Stimulated activated naive CD8-positive, alpha-beta T cell treated with anti-CD3 and anti-CD28 coated beads, Interleukin-15, amount 100 ng/mL, for 72 hours (primary cell): ENCODE data around the gene MYO6.

ENCODE experiments used
- ATAC-seq: fragments of 150-1000 bp; cut with Tn5 transposase; 2 replicates; pipeline ENCODE4 v1.10.0; 2021; ENCODE audit warnings: mild to moderate bottlenecking, moderate library complexity
- DNase-seq, 2 donors: peaks; one replicate each; pipeline ENCODE4 v3.0.0; 2021 to 2022
- H3K27ac Mint-ChIP-seq, 2 donors: one replicate each; pipeline ENCODE4 v1.8.0; 2022; ENCODE audit warnings: mild to moderate bottlenecking in 2 of 2, mixed read lengths in 2 of 2, moderate library complexity in 2 of 2
- H3K27me3 Mint-ChIP-seq: one replicate; pipeline ENCODE4 v1.8.0; 2022; ENCODE audit warnings: mixed read lengths
- H3K4me1 Mint-ChIP-seq: one replicate; pipeline ENCODE4 v1.8.0; 2022; ENCODE audit warnings: mild to moderate bottlenecking, mixed read lengths
- H3K4me3 Mint-ChIP-seq, 2 donors: one replicate each; pipeline ENCODE4 v1.8.0; 2022; ENCODE audit warnings: mild to moderate bottlenecking in 2 of 2, mixed read lengths in 2 of 2, moderate library complexity in 1 of 2
- H3K9me3 Mint-ChIP-seq, 2 donors: one replicate each; pipeline ENCODE4 v1.8.0; 2022; ENCODE audit warnings: mixed read lengths in 2 of 2

Gene MYO6

GRCh38 chr6:75755704-75756103, 6.7 kb downstream of the MYO6 start:
- H3K4me1 Mint-ChIP-seq: no peaks in the 10 kb centered on the region
- DNase-seq (no peak), ATAC-seq (no peak)
- no peak overlapping the region for H3K27ac Mint-ChIP-seq
- H3K9me3 Mint-ChIP-seq: no peaks in the 10 kb centered on the region
- H3K4me3 Mint-ChIP-seq: no peak overlapping the region
- peaks cover 34% of the 10 kb centered on the region for H3K27me3 Mint-ChIP-seq

- H3K27ac Mint-ChIP-seq: no peak overlapping the region
- H3K4me1 Mint-ChIP-seq: no peaks in the 10 kb centered on the region
- no peak overlapping the region for H3K4me3 Mint-ChIP-seq
- ATAC-seq (no peak), DNase-seq (no peak)
- H3K9me3 Mint-ChIP-seq: no peaks in the 10 kb centered on the region
- peaks cover 38% of the 10 kb centered on the region for H3K27me3 Mint-ChIP-seq
These were observed 8.3 kb downstream of the MYO6 start for GRCh38 chr6:75757295-75757694.

- peaks cover 38% of the 10 kb centered on the region for H3K27me3 Mint-ChIP-seq
- H3K9me3 Mint-ChIP-seq: no peaks in the 10 kb centered on the region
- no peaks in the 10 kb centered on the region for H3K4me1 Mint-ChIP-seq
- DNase-seq (no peak), ATAC-seq (no peak)
- H3K27ac Mint-ChIP-seq: no peak overlapping the region
- H3K4me3 Mint-ChIP-seq: no peak overlapping the region
These were observed 9.0 kb downstream of the MYO6 start for GRCh38 chr6:75758061-75758460.

GRCh38 chr6:75759207-75759606, 10.2 kb downstream of the MYO6 start:
- ATAC-seq: no peak
- Mint-ChIP-seq H3K27me3 (peaks cover 43% of the 10 kb centered on the region), H3K4me3 (no peak overlapping the region), H3K27ac (no peak overlapping the region), H3K9me3 (no peaks in the 10 kb centered on the region), H3K4me1 (no peaks in the 10 kb centered on the region)
- no peak for DNase-seq

- ATAC-seq (no peak), DNase-seq (no peak)
- Mint-ChIP-seq H3K4me3 (no peak overlapping the region), H3K27me3 (peaks cover 47% of the 10 kb centered on the region), H3K4me1 (no peaks in the 10 kb centered on the region), H3K27ac (no peak overlapping the region), H3K9me3 (no peaks in the 10 kb centered on the region)
These were observed 11.3 kb downstream of the MYO6 start for GRCh38 chr6:75760320-75760719.

- H3K4me3 Mint-ChIP-seq: no peak overlapping the region
- H3K27ac Mint-ChIP-seq: no peak overlapping the region
- peaks cover 47% of the 10 kb centered on the region for H3K27me3 Mint-ChIP-seq
- no peak for DNase-seq
- H3K4me1 Mint-ChIP-seq: no peaks in the 10 kb centered on the region
- no peaks in the 10 kb centered on the region for H3K9me3 Mint-ChIP-seq
- ATAC-seq: no peak
These were observed 12.4 kb downstream of the MYO6 start for GRCh38 chr6:75761489-75761888.

GRCh38 chr6:75762063-75762462, 13.0 kb downstream of the MYO6 start:
- no peaks in the 10 kb centered on the region for H3K9me3 Mint-ChIP-seq
- no peak overlapping the region for H3K4me3 Mint-ChIP-seq
- no peak overlapping the region for H3K27ac Mint-ChIP-seq
- DNase-seq (no peak), ATAC-seq (no peak)
- H3K4me1 Mint-ChIP-seq: no peaks in the 10 kb centered on the region
- H3K27me3 Mint-ChIP-seq: peaks cover 47% of the 10 kb centered on the region

GRCh38 chr6:75766387-75766786, 17.3 kb downstream of the MYO6 start:
- Mint-ChIP-seq H3K9me3 (no peaks in the 10 kb centered on the region), H3K4me3 (no peak overlapping the region), H3K4me1 (no peaks in the 10 kb centered on the region), H3K27me3 (peaks cover 31% of the 10 kb centered on the region), H3K27ac (no peak overlapping the region)
- ATAC-seq (no peak), DNase-seq (no peak)

GRCh38 chr6:75770844-75771243, 21.8 kb downstream of the MYO6 start:
- Mint-ChIP-seq H3K27ac (no peak overlapping the region), H3K9me3 (no peaks in the 10 kb centered on the region), H3K4me3 (no peak overlapping the region), H3K4me1 (no peaks in the 10 kb centered on the region), H3K27me3 (peaks cover 17% of the 10 kb centered on the region)
- ATAC-seq: no peak
- no peak for DNase-seq

GRCh38 chr6:75775219-75775618, 26.2 kb downstream of the MYO6 start:
- DNase-seq: no peak
- Mint-ChIP-seq H3K27ac (no peak overlapping the region), H3K27me3 (peaks cover 2% of the 10 kb centered on the region), H3K9me3 (no peaks in the 10 kb centered on the region), H3K4me1 (no peaks in the 10 kb centered on the region), H3K4me3 (no peak overlapping the region)
- ATAC-seq: no peak

- no peaks in the 10 kb centered on the region for H3K9me3 Mint-ChIP-seq
- peak overlapping the region in 1 of 2 donors; percentile 36 for H3K27ac Mint-ChIP-seq
- no peak overlapping the region for H3K4me3 Mint-ChIP-seq
- no peaks in the 10 kb centered on the region for H3K4me1 Mint-ChIP-seq
- ATAC-seq (no peak), DNase-seq (no peak)
- H3K27me3 Mint-ChIP-seq: no peaks in the 10 kb centered on the region
These were observed 27.4 kb downstream of the MYO6 start for GRCh38 chr6:75776461-75776860.

- ATAC-seq (no peak), DNase-seq (no peak)
- Mint-ChIP-seq H3K4me1 (peaks cover 5% of the 10 kb centered on the region), H3K9me3 (no peaks in the 10 kb centered on the region), H3K4me3 (no peak overlapping the region), H3K27me3 (peaks cover 6% of the 10 kb centered on the region), H3K27ac (no peak overlapping the region)
These were observed 29.7 kb downstream of the MYO6 start for GRCh38 chr6:75778757-75779156.

GRCh38 chr6:75786152-75786551, 37.1 kb downstream of the MYO6 start:
- H3K4me1 Mint-ChIP-seq: peaks cover 5% of the 10 kb centered on the region
- no peak for ATAC-seq
- no peaks in the 10 kb centered on the region for H3K9me3 Mint-ChIP-seq
- H3K27ac Mint-ChIP-seq: no peak overlapping the region
- peaks cover 22% of the 10 kb centered on the region for H3K27me3 Mint-ChIP-seq
- H3K4me3 Mint-ChIP-seq: no peak overlapping the region
- DNase-seq: no peak

- no peak overlapping the region for H3K4me3 Mint-ChIP-seq
- DNase-seq: no peak
- no peak for ATAC-seq
- H3K27me3 Mint-ChIP-seq: peaks cover 15% of the 10 kb centered on the region
- no peak overlapping the region for H3K27ac Mint-ChIP-seq
- H3K4me1 Mint-ChIP-seq: no peaks in the 10 kb centered on the region
- H3K9me3 Mint-ChIP-seq: no peaks in the 10 kb centered on the region
These were observed 39.9 kb downstream of the MYO6 start for GRCh38 chr6:75788894-75789293.

GRCh38 chr6:75791881-75792280, 42.8 kb downstream of the MYO6 start:
- Mint-ChIP-seq H3K27me3 (peaks cover 13% of the 10 kb centered on the region), H3K4me3 (no peak overlapping the region), H3K27ac (no peak overlapping the region), H3K9me3 (no peaks in the 10 kb centered on the region), H3K4me1 (no peaks in the 10 kb centered on the region)
- DNase-seq (no peak), ATAC-seq (no peak)

- Mint-ChIP-seq H3K4me1 (no peaks in the 10 kb centered on the region), H3K27ac (no peak overlapping the region), H3K4me3 (no peak overlapping the region), H3K27me3 (peaks cover 8% of the 10 kb centered on the region), H3K9me3 (no peaks in the 10 kb centered on the region)
- ATAC-seq: no peak
- DNase-seq: no peak
These were observed 45.4 kb downstream of the MYO6 start for GRCh38 chr6:75794351-75794846.

GRCh38 chr6:75794954-75795739, 46.1 kb downstream of the MYO6 start:
- Mint-ChIP-seq H3K27me3 (peaks cover 8% of the 10 kb centered on the region), H3K4me3 (no peak overlapping the region), H3K4me1 (no peaks in the 10 kb centered on the region), H3K27ac (no peak overlapping the region), H3K9me3 (no peaks in the 10 kb centered on the region)
- DNase-seq (no peak), ATAC-seq (no peak)
